ENCODE data around the gene ADARB2. TPM values are rescaled to one million over a fixed set of nuclear protein-coding genes. Genes with fewer than 3 reads are reported as not detected.
"Not testable (repeated sequence)": the region's sequence is repeated elsewhere in the genome, so short reads cannot be mapped to it uniquely, and the experiment has no call there.

The ADARB2 gene
- total RNA-seq, 2 experiments from 2014 or later, result not detected

DNA sequence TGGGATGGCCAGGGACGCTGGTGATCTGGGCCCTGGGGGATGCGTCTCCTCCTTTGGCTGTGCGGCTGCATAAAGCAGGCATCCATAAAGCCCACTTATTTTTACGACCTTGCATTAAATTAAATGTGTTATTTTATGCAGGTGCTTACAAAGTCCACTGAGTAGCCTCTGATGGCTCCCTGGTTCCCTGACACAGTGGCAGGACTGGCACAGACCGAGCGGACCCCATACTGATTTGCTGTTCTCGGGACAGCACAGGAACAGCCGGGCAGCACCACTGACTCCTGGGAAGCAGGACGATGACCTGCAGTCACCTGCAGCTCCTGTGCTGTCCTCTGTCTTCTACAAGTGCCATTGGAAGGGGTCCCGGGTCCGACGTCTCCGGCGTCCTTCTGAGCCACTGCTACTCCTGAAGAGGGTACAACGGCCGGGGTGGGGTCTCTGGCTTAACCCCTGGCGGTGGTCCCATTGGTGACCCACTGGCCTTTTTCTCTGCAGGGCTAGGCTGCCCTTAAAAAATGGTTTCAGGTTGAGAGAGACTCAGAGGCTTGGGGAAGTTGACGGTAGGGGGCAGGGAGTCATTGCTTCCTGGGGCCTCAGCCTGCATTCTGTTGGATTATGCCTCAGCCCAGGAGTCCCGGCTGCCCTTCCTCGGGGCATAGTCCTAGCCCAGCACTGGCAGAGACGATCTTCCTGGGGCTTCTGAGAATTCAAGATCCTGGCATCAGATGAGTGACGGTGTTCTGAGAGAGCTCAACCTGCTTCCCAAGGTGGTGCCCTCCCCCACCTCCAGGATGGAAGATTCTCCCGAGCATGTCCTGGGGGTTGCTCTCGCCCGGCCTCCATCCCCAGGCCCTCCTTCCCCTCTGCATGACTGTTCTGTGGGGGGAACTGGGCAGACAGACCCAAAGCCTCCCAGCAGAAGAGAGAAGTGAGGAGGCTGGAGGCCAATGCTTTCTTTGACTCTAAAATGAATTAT lies 330.1 kb downstream of the ADARB2 start:
- ChIA-PET CTCF (interaction anchor here (0.5 kb wide), 1 partner anchor 1369 kb away, joined by 5 read pairs; no protein-coding TSS in a partner anchor), POLR2A (no interaction called here)

DNA sequence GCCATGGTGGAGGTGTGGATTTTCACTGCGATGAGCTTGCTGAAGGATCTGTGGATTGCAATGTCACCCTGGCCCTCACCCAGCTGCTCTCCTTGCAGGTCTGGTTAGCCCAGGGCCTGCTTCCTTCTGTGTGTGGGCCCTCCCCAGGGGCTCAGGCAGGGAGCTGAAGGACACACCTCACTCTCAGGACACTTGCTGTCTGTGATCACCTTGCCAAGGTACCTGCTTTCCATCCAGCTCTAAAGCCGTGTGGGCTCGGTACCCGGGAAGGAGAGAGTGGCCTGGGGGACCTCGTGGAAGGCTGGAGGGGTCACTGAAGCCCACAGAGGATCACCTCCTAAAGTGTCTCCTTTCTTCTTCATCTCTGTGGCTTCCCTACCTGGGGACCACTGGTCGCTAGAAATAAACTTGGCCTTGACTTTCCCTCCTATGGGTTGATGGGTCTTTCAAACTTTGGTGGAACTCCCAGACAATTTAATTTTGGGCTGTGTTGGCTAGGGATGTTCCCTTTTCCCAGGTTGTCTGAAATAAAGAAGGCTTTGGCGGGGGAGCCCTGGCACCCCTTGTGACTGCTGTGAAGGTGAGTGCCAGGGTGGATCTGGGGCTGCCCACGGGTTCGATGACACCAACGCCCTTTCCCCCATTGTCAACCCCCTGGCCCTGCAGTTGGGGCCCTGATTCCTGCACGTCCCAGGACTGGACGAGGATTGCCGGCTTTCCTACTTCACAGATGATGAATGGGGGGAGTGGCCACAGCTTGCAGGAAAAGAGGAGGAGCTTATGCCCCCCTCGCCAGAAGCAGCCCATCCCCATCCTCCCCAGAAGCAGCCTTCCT lies 331.0 kb downstream of the ADARB2 start:
- CTCF ChIA-PET, result interaction anchor here (0.5 kb wide), 1 partner anchor 1370 kb away, joined by 5 read pairs; no protein-coding TSS in a partner anchor
- POLR2A ChIA-PET, result no interaction called here

DNA sequence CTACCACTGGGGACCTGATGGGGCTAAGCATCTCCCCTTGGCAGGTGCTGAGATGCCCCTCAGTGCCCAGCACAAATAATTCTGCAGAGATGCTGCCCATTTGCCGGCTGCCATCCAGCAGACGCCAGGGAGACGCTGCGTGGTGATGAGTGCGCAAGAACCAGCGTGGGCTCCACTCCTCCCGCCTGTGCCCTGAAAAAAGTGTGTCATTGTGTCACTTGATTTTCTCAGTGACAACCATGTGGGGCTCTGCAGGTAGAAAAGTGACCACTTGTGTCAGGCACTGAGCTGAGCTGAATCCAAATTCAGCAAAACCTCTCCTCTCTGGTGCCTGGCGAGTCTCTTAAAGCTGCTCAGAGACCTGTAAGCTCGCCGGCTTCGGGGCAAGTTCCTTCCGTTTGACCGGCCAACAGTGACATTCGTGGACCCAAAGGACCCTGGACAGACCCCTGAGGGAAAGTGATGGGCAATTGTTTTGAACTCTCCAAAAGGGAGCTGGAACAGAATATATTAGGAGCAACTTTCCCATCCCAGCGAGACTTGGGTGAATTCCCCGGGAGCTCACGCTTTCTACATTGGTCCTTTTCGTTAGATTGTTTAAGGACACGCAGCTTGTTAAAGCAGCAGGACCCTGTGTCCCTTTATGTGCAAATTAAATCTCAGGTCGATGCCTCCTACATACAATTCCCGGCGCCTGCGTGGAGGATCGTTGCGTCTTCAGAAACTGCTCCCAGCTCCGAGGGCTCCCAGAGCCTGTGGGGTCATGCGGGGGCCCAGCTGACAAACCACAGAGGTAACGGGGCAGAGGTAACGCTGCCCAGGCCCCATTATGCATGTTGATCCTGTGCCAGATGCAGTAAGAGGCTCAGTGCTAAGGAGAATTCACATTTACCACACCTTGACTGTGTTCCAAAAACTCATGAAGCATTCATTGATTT lies 332.7 kb downstream of the ADARB2 start:
- ChIA-PET POLR2A (no interaction called here), CTCF (no interaction called here)

DNA sequence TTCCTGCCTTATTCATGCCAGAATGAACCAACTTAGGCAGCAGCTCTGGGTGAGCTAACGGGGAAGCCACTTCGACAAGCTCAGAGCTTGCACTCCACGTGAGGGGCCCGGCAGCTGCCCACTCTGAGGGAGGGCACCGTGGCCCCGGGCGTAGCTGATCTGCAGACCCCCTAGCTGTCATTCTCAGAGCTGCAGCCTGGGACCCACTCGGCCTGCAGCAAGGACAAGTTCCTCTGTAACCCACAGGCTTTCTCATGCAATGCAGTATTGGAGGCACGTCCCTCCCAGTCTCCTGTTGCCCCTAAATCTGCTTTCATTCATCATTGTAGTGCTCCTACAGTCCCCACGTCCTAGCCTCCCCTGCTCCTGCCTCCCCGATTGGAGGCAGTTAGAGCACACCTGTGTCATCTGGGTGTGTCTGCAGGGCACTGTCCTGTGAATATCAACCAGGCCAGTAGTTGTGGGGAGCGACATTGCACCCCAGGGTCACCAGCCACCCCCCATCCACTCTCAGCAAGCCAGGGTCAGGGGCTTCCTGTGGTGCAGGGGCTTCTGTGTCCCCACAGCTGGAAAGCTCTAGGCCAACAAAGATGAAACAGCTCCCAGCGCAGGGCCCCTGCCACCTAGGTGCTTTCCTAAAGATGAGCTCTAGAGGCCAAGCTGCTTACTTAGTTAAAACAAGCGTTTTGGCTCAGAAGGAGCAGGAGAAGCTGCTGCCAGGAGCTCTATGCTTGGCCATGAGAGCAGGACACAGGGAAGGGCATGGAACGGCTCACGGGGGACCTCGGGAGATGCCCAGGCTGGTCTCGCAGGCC lies 333.6 kb downstream of the ADARB2 start:
- ChIA-PET CTCF (no interaction called here), POLR2A (no interaction called here)

GRCh38 chr10:1402816-1403507 lies 334.4 kb downstream of the ADARB2 start:
- CTCF ChIA-PET, result no interaction called here

GRCh38 chr10:1402016-1402770 lies 335.1 kb downstream of the ADARB2 start:
- ChIA-PET CTCF (no interaction called here), POLR2A (no interaction called here)

More at GRCh38 chr10:1402816-1403507, 334.4 kb downstream of the ADARB2 start:
- POLR2A ChIA-PET, result no interaction called here

- CTCF ChIA-PET, result no interaction called here
- POLR2A ChIA-PET, result no interaction called here
These were observed 336.0 kb downstream of the ADARB2 start for GRCh38 chr10:1401071-1401965.

GRCh38 chr10:1400101-1401070 lies 336.9 kb downstream of the ADARB2 start:
- CTCF ChIA-PET, result no interaction called here
- POLR2A ChIA-PET, result no interaction called here

DNA sequence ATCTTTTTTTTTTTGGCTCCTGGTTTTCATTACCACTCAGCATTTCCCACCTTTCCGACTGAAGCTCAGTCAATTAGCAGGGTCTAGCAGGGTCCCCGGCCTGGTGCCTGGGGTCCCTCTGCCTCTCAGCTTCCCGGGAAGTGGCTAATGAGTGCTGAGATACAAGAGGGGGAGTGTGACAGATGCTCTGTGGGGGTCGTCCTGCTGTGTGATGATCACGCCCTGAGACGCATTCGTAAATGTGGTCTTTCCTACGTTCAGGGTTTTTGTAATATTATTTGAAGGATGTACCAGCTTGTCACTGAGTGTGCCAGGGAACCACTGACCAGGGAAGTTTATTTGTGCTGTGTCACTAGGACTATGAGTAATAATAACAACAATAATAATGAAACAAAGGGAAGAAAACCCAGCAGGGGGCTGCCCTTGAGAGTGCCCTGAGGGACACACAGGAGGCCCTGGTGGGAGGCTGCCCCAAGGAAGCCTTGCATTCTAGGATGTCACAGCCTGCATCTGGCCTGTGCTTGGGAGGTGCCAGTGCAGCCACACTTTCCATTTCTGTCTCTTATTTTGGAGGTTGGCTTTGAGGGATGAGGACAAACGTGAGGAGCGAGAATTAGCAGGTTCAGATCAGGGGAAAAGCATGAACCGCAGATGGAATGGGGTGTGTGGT lies 337.8 kb downstream of the ADARB2 start:
- CTCF ChIA-PET, result no interaction called here

GRCh38 chr10:1398626-1399410 lies 338.5 kb downstream of the ADARB2 start:
- CTCF ChIA-PET, result no interaction called here
- POLR2A ChIA-PET, result no interaction called here

More for the DNA sequence above, 337.8 kb downstream of the ADARB2 start:
- POLR2A ChIA-PET, result no interaction called here

DNA sequence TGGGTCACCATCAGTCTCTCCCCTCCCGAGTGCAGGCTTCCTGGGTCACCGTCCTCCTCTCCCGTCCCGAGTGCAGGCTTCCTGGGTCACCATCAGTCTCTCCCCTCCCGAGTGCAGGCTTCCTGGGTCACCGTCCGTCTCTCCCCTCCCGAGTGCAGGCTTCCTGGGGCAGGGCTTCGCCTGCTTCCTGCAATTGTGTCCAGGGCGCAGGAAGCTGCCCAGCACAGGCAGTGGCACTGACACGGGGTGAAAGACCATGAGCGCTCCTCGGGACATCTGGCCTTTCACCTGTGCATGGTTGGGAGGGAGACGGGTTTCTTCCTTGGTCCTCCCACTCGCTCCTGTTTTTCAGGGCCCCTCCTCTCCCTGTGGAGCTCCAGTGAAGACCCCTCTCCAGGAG lies 339.2 kb downstream of the ADARB2 start:
- CTCF ChIA-PET, result not testable (repeated sequence)

DNA sequence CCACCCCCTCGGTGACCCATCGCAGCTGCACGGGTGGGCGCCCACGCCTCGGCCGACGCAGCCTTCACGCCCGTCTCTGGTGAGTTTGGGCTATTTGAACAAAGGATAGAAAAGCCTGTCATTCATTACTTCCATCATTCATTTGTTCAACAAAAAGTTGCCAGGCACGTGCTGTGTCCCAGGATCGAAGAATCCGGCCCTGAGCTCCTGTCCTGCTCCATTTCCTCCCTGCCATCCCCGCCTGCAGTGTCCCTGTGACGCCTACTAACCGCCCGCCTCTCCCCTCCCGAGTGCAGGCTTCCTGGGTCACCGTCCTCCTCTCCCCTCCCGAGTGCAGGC lies 341.1 kb downstream of the ADARB2 start:
- ChIA-PET POLR2A (no interaction called here), CTCF (no interaction called here)

More for the DNA sequence above, 339.2 kb downstream of the ADARB2 start:
- POLR2A ChIA-PET, result not testable (repeated sequence)

GRCh38 chr10:1395481-1396296 lies 341.6 kb downstream of the ADARB2 start:
- CTCF ChIA-PET, result no interaction called here
- POLR2A ChIA-PET, result no interaction called here

Measured in activated CD8-positive, alpha-beta memory T cell treated with anti-CD3 and anti-CD28 coated beads for 36 hours (primary cell).